Breast epithelium (tissue), 3 donors: ENCODE measurements around the gene VWA5B2.

Source experiments
- POLR2A ChIP-seq: fragments of 450-650 bp; IDR thresholded peaks from one replicate; pipeline ENCODE4 v1.6.1; 2016; ENCODE audit warnings: antibody characterized with exemption, mild to moderate bottlenecking, moderate library complexity
- POLR2AphosphoS5 ChIP-seq, 3 donors: sonication (generic); formaldehyde crosslinking; IDR thresholded peaks; one replicate each; pipeline ENCODE4 v1.6.1; 2017; ENCODE audit warnings: antibody characterized with exemption in 3 of 3
- TF ChIP-seq, protein P1 (sequence below), 3 donors: fragments of 450-650 bp; IDR thresholded peaks; one replicate each; pipeline ENCODE4 v1.5.1; 2016 to 2017; ENCODE audit warnings: antibody characterized with exemption in 3 of 3, mild to moderate bottlenecking in 3 of 3, moderate library complexity in 3 of 3

DNA sequence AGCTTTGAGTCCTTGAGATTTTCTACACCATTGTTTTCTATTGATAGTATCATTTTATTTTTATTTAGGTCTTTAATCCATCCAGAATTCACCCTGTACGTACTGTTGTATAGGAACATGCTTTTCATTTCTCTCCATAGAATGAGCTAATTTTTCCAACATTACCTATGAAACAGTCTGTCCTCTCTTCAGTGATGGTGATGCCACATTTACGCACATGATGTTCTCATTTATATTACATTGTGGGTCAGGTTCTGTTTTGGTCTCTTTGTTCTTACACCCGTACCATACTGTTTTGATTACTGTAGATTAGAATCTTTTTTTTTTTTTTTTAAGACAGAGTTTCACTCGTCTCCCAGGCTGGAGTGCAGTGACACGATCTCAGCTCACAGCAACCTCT, 17.7 kb upstream of the VWA5B2 start:
- TF ChIP-seq, protein P1, sequence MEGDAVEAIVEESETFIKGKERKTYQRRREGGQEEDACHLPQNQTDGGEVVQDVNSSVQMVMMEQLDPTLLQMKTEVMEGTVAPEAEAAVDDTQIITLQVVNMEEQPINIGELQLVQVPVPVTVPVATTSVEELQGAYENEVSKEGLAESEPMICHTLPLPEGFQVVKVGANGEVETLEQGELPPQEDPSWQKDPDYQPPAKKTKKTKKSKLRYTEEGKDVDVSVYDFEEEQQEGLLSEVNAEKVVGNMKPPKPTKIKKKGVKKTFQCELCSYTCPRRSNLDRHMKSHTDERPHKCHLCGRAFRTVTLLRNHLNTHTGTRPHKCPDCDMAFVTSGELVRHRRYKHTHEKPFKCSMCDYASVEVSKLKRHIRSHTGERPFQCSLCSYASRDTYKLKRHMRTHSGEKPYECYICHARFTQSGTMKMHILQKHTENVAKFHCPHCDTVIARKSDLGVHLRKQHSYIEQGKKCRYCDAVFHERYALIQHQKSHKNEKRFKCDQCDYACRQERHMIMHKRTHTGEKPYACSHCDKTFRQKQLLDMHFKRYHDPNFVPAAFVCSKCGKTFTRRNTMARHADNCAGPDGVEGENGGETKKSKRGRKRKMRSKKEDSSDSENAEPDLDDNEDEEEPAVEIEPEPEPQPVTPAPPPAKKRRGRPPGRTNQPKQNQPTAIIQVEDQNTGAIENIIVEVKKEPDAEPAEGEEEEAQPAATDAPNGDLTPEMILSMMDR (IDR thresholded peaks at IDR 0.05): no peak
- TF ChIP-seq POLR2AphosphoS5 (IDR thresholded peaks at IDR 0.05) (no peak), POLR2A (no peak)
